ENCODE data around the gene PCDHGB5. TPM values are rescaled to one million over a fixed set of nuclear protein-coding genes. Genes with fewer than 3 reads are reported as not detected.
"Not testable (repeated sequence)": the region's sequence is repeated elsewhere in the genome, so short reads cannot be mapped to it uniquely, and the experiment has no call there.

Gene PCDHGB5
- total and polyA plus RNA-seq, 4 donors: 2.0 to 18.2 (median 8.4) TPM

- H3K36me3 ChIP-seq (ENCODE audit: control insufficient read depth in 1 of 2, insufficient read depth in 2 of 2, low read length in 1 of 2); H3K4me1 ChIP-seq (ENCODE audit: control insufficient read depth in 1 of 2, insufficient read depth in 2 of 2, low read length in 2 of 2); DNase-seq; H3K4me3 ChIP-seq (ENCODE audit: low read length in 2 of 2); ATAC-seq (ENCODE audit: low FRiP score); H3K27ac ChIP-seq (ENCODE audit: low read depth in 1 of 2, low read length in 2 of 2); H3K27me3 ChIP-seq (ENCODE audit: control insufficient read depth in 1 of 2, insufficient read depth in 2 of 2, low read length in 1 of 2): not testable (repeated sequence)
- H3K9me3 ChIP-seq (ENCODE audit: control insufficient read depth, low read length): peaks cover 40% of the 10 kb centered on the region
- 24 to 29% methylated on average over 39 to 46 of the region's 46 CpGs for WGBS, 2 donors
- intact Hi-C loops (cut with DNase I): loop anchor here in 1 of 2 donors (10.0 kb wide), 2 partner anchors 110 to 150 kb away; no protein-coding TSS in a partner anchor
Measured at GRCh38 chr5:141414548-141415274, 17.0 kb downstream of the PCDHGB5 start.

- DNase-seq; H3K27me3 ChIP-seq (ENCODE audit: control insufficient read depth in 1 of 2, insufficient read depth in 2 of 2, low read length in 1 of 2); ATAC-seq (ENCODE audit: low FRiP score); H3K27ac ChIP-seq (ENCODE audit: low read depth in 1 of 2, low read length in 2 of 2); H3K4me1 ChIP-seq (ENCODE audit: control insufficient read depth in 1 of 2, insufficient read depth in 2 of 2, low read length in 2 of 2); H3K36me3 ChIP-seq (ENCODE audit: control insufficient read depth in 1 of 2, insufficient read depth in 2 of 2, low read length in 1 of 2); H3K4me3 ChIP-seq (ENCODE audit: low read length in 2 of 2): not testable (repeated sequence)
- 25 to 29% methylated on average over 24 of the region's 24 CpGs for WGBS, 2 donors
- peaks cover 37% of the 10 kb centered on the region for H3K9me3 ChIP-seq (ENCODE audit: control insufficient read depth, low read length)
- intact Hi-C loops (cut with DNase I): loop anchor here in 1 of 2 donors (10.0 kb wide), 2 partner anchors 110 to 150 kb away; no protein-coding TSS in a partner anchor
Measured at GRCh38 chr5:141415275-141415618, 17.5 kb downstream of the PCDHGB5 start.

DNA sequence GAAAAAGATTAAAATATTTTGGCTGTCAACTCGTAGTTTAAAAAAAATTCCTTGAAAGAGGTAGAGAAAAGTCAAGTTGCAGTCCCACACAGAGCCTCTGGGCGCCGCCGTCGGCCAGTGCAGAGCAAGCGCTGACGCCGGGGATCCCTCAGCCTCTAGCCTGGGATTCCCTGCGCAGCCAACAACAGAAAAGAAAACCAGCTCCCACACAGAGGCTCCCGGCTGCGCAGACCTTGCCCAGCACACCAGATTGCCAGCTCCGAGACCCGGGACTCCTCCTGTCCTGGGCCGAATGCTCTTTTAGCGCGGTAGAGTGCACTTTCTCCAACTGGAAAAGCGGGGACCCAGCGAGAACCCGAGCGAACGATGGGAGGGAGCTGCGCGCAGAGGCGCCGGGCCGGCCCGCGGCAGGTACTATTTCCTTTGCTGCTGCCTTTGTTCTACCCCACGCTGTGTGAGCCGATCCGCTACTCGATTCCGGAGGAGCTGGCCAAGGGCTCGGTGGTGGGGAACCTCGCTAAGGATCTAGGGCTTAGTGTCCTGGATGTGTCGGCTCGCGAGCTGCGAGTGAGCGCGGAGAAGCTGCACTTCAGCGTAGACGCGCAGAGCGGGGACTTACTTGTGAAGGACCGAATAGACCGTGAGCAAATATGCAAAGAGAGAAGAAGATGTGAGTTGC is 19.9 kb downstream of the PCDHGB5 start, which contains the start of gene PCDHGB7:
Gene PCDHGB7 (plus strand): TSS at position 184 of the 679 bp plus-strand sequence. CDS start 183 bp downstream, at position 367.
- intact Hi-C loops (cut with DNase I): loop anchor here in 1 of 2 donors (10.0 kb wide), 2 partner anchors 107 to 147 kb away; no protein-coding TSS in a partner anchor

GRCh38 chr5:141419074-141419880 is 21.5 kb downstream of the PCDHGB5 start:
- Histone ChIP-seq H3K36me3 (ENCODE audit: control insufficient read depth in 1 of 2, insufficient read depth in 2 of 2, low read length in 1 of 2) (no peaks in the 10 kb centered on the region), H3K27me3 (ENCODE audit: control insufficient read depth in 1 of 2, insufficient read depth in 2 of 2, low read length in 1 of 2) (no peaks in the 10 kb centered on the region), H3K4me3 (ENCODE audit: low read length in 2 of 2) (no peak overlapping the region), H3K4me1 (ENCODE audit: control insufficient read depth in 1 of 2, insufficient read depth in 2 of 2, low read length in 2 of 2) (no peaks in the 10 kb centered on the region), H3K27ac (ENCODE audit: low read depth in 1 of 2, low read length in 2 of 2) (no peak overlapping the region), H3K9me3 (ENCODE audit: control insufficient read depth, low read length) (peaks cover 44% of the 10 kb centered on the region)
- intact Hi-C loops (cut with DNase I): loop anchor here in 1 of 2 donors (10.0 kb wide), 2 partner anchors 106 to 146 kb away; no protein-coding TSS in a partner anchor
- WGBS, 2 donors: 19 to 29% methylated on average over 72 to 74 of the region's 74 CpGs
- DNase-seq (no peak), ATAC-seq (ENCODE audit: low FRiP score) (no peak)

More for the DNA sequence above, 19.9 kb downstream of the PCDHGB5 start, which contains the start of gene PCDHGB7:
- DNase-seq: peak in 1 of 2 donors; percentile 83
- H3K36me3 ChIP-seq (ENCODE audit: control insufficient read depth in 1 of 2, insufficient read depth in 2 of 2, low read length in 1 of 2); H3K4me1 ChIP-seq (ENCODE audit: control insufficient read depth in 1 of 2, insufficient read depth in 2 of 2, low read length in 2 of 2); H3K27ac ChIP-seq (ENCODE audit: low read depth in 1 of 2, low read length in 2 of 2); H3K27me3 ChIP-seq (ENCODE audit: control insufficient read depth in 1 of 2, insufficient read depth in 2 of 2, low read length in 1 of 2); H3K4me3 ChIP-seq (ENCODE audit: low read length in 2 of 2): not testable (repeated sequence)
- WGBS, 2 donors: 6 to 10% methylated on average over 42 to 47 of the region's 47 CpGs
- peak; percentile 91 for ATAC-seq (ENCODE audit: low FRiP score)
- peaks cover 44% of the 10 kb centered on the region for H3K9me3 ChIP-seq (ENCODE audit: control insufficient read depth, low read length)

GRCh38 chr5:141420855-141421488 is 23.2 kb downstream of the PCDHGB5 start, which contains the start of gene PCDHGA11:
PCDHGA11 (plus strand) TSS chr5:141421051; CDS start chr5:141421228, 177 bp downstream.
- H3K4me1 ChIP-seq (ENCODE audit: control insufficient read depth in 1 of 2, insufficient read depth in 2 of 2, low read length in 2 of 2): no peaks in the 10 kb centered on the region
- H3K9me3 ChIP-seq (ENCODE audit: control insufficient read depth, low read length): peaks cover 37% of the 10 kb centered on the region
- DNase-seq (no peak), ATAC-seq (ENCODE audit: low FRiP score) (no peak)
- no peaks in the 10 kb centered on the region for H3K36me3 ChIP-seq (ENCODE audit: control insufficient read depth in 1 of 2, insufficient read depth in 2 of 2, low read length in 1 of 2)
- intact Hi-C loops (cut with DNase I): loop anchor here in 1 of 2 donors (5.0 kb wide), 2 partner anchors 49 to 106 kb away; partner anchors contain the start of genes PCDHGA6 and PCDHGB3
- H3K27ac ChIP-seq (ENCODE audit: low read depth in 1 of 2, low read length in 2 of 2): no peak within 1 kb of the TSS
- 12% methylated on average over 42 of the region's 42 CpGs for WGBS, 2 donors
- H3K4me3 ChIP-seq (ENCODE audit: low read length in 2 of 2): peak within 1 kb of the TSS in 1 of 2 donors; percentile 0
- no peaks in the 10 kb centered on the region for H3K27me3 ChIP-seq (ENCODE audit: control insufficient read depth in 1 of 2, insufficient read depth in 2 of 2, low read length in 1 of 2)

- H3K4me3 ChIP-seq (ENCODE audit: low read length in 2 of 2): no peak overlapping the region
- H3K4me1 ChIP-seq (ENCODE audit: control insufficient read depth in 1 of 2, insufficient read depth in 2 of 2, low read length in 2 of 2): no peaks in the 10 kb centered on the region
- ATAC-seq (ENCODE audit: low FRiP score) (no peak), DNase-seq (no peak)
- intact Hi-C loops (cut with DNase I): loop anchor here in 1 of 2 donors (5.0 kb wide), 2 partner anchors 49 to 106 kb away; partner anchors contain the start of genes PCDHGA6 and PCDHGB3
- H3K27ac ChIP-seq (ENCODE audit: low read depth in 1 of 2, low read length in 2 of 2): no peak overlapping the region
- peaks cover 40% of the 10 kb centered on the region for H3K9me3 ChIP-seq (ENCODE audit: control insufficient read depth, low read length)
- no peaks in the 10 kb centered on the region for H3K27me3 ChIP-seq (ENCODE audit: control insufficient read depth in 1 of 2, insufficient read depth in 2 of 2, low read length in 1 of 2)
- no peaks in the 10 kb centered on the region for H3K36me3 ChIP-seq (ENCODE audit: control insufficient read depth in 1 of 2, insufficient read depth in 2 of 2, low read length in 1 of 2)
- 13% methylated on average over 13 of the region's 13 CpGs for WGBS, 2 donors
Measured at GRCh38 chr5:141421489-141421855, 23.7 kb downstream of the PCDHGB5 start.

DNA sequence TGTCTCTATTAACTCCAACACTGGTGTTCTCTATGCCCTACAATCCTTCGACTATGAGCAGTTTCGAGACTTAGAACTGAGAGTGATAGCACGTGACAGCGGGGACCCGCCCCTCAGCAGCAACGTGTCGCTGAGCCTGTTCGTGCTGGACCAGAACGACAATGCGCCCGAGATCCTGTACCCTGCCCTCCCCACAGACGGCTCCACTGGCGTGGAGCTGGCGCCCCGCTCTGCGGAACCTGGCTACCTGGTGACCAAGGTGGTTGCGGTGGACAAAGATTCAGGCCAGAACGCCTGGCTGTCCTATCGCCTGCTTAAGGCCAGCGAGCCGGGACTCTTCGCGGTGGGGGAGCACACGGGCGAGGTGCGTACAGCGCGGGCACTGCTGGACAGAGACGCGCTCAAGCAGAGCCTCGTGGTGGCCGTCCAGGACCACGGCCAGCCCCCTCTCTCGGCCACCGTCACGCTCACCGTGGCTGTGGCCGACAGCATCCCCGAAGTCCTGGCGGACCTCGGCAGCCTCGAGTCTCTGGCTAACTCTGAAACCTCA is 25.1 kb downstream of the PCDHGB5 start:
- ATAC-seq (ENCODE audit: low FRiP score): no peak
- WGBS, 2 donors: 16 to 22% methylated on average over 42 of the region's 42 CpGs

More for the DNA sequence above, 25.1 kb downstream of the PCDHGB5 start:
- H3K36me3 ChIP-seq (ENCODE audit: control insufficient read depth in 1 of 2, insufficient read depth in 2 of 2, low read length in 1 of 2): no peaks in the 10 kb centered on the region
- intact Hi-C loops (cut with DNase I): loop anchor here in 1 of 2 donors (5.0 kb wide), 2 partner anchors 51 to 104 kb away; partner anchors contain the start of genes PCDHGA6 and PCDHGB3
- H3K27ac ChIP-seq (ENCODE audit: low read depth in 1 of 2, low read length in 2 of 2): no peak overlapping the region
- H3K9me3 ChIP-seq (ENCODE audit: control insufficient read depth, low read length): peaks cover 47% of the 10 kb centered on the region
- no peaks in the 10 kb centered on the region for H3K4me1 ChIP-seq (ENCODE audit: control insufficient read depth in 1 of 2, insufficient read depth in 2 of 2, low read length in 2 of 2)
- H3K4me3 ChIP-seq (ENCODE audit: low read length in 2 of 2): no peak overlapping the region
- H3K27me3 ChIP-seq (ENCODE audit: control insufficient read depth in 1 of 2, insufficient read depth in 2 of 2, low read length in 1 of 2): no peaks in the 10 kb centered on the region
- no peak for DNase-seq

Data from aorta (tissue), 5 donors.